GM10248 (cell line): ENCODE measurements around the gene FGFRL1.

Source experiments
- CTCF ChIA-PET: fragments of 300-600 bp; sonication (Branson Sonifier 250); formaldehyde crosslinking; extraction: SDS; loops from one replicate; lab custom pipeline; 2021; ENCODE audit warnings: antibody characterized with exemption; lab: Yijun Ruan, JAX
- POLR2A ChIA-PET: fragments of 350-650 bp; sonication (Branson Sonifier 250); formaldehyde crosslinking; extraction: SDS; loops from one replicate; lab custom pipeline; 2020; ENCODE audit warnings: antibody characterized with exemption; lab: Yijun Ruan, JAX
- DNase-seq: peaks from one replicate; pipeline ENCODE4 v3.0.0; 2012; ENCODE audit errors: extremely low spot score
- TF ChIP-seq, protein P1 (sequence below): IDR thresholded peaks from 2 replicates; pipeline ENCODE4 v1.5.1; 2012; ENCODE audit warnings: mild to moderate bottlenecking, low read depth; ENCODE audit errors: extremely low read depth, missing control alignments, control extremely low read depth

Gene FGFRL1

GRCh38 chr4:985123-985830 is 26.1 kb upstream of the FGFRL1 start:
- ChIA-PET POLR2A (no interaction called here), CTCF (interaction anchor here (1.5 to 4.8 kb wide), 2 partner anchors 21 to 243 kb away, joined by 3 to 43 read pairs; no protein-coding TSS in a partner anchor)
- TF ChIP-seq, protein P1, sequence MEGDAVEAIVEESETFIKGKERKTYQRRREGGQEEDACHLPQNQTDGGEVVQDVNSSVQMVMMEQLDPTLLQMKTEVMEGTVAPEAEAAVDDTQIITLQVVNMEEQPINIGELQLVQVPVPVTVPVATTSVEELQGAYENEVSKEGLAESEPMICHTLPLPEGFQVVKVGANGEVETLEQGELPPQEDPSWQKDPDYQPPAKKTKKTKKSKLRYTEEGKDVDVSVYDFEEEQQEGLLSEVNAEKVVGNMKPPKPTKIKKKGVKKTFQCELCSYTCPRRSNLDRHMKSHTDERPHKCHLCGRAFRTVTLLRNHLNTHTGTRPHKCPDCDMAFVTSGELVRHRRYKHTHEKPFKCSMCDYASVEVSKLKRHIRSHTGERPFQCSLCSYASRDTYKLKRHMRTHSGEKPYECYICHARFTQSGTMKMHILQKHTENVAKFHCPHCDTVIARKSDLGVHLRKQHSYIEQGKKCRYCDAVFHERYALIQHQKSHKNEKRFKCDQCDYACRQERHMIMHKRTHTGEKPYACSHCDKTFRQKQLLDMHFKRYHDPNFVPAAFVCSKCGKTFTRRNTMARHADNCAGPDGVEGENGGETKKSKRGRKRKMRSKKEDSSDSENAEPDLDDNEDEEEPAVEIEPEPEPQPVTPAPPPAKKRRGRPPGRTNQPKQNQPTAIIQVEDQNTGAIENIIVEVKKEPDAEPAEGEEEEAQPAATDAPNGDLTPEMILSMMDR = no peak
- DNase-seq = peak; percentile 63

DNA sequence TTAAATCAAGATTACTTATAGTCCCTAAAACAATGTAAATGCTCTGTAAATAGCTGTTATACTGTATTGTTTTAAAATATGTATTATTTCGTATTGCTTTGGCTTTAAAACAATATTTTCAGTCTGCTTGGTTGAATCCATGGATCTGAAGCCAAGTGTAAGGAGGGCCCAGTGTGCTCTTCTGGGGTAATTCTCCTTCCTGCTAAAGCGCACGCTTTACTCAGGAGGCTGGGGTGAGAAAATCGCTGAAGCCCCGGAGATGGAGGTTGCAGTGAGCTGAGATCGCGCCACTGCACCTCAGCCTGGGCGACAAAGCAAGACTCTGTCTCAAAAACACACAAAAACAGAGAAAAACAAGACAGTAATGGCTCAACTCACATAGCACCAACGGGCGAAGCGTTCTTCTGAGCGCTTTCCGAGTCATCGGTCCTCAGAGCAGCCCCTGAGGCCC is 25.0 kb upstream of the FGFRL1 start:
- no peak for DNase-seq
- CTCF ChIA-PET = interaction anchor here (0.7 to 4.8 kb wide), 19 partner anchors 8 to 281 kb away, joined by 3 to 43 read pairs (median 3); partner anchors contain the start of gene DGKQ
- TF ChIP-seq, protein P1 = no peak
- POLR2A ChIA-PET = no interaction called here

GRCh38 chr4:986879-987623 is 24.4 kb upstream of the FGFRL1 start, which contains the start of gene IDUA:
TSS of gene IDUA (plus strand) at chr4:987044. CDS start at chr4:987085, 41 bp downstream.
- ChIA-PET CTCF (interaction anchor here (0.6 to 4.8 kb wide), 24 partner anchors 8 to 706 kb away, joined by 3 to 43 read pairs (median 3); partner anchors contain the start of gene DGKQ), POLR2A (no interaction called here)
- TF ChIP-seq, protein P1 = peak; percentile 67
- DNase-seq = peak; percentile 92

- CTCF ChIA-PET = interaction anchor here (0.6 to 4.8 kb wide), 21 partner anchors 9 to 705 kb away, joined by 3 to 43 read pairs (median 4); partner anchors contain the start of gene DGKQ
- no peak for DNase-seq
- POLR2A ChIA-PET = no interaction called here
- TF ChIP-seq, protein P1 = no peak
Observed at GRCh38 chr4:987624-988513, 23.6 kb upstream of the FGFRL1 start.

DNA sequence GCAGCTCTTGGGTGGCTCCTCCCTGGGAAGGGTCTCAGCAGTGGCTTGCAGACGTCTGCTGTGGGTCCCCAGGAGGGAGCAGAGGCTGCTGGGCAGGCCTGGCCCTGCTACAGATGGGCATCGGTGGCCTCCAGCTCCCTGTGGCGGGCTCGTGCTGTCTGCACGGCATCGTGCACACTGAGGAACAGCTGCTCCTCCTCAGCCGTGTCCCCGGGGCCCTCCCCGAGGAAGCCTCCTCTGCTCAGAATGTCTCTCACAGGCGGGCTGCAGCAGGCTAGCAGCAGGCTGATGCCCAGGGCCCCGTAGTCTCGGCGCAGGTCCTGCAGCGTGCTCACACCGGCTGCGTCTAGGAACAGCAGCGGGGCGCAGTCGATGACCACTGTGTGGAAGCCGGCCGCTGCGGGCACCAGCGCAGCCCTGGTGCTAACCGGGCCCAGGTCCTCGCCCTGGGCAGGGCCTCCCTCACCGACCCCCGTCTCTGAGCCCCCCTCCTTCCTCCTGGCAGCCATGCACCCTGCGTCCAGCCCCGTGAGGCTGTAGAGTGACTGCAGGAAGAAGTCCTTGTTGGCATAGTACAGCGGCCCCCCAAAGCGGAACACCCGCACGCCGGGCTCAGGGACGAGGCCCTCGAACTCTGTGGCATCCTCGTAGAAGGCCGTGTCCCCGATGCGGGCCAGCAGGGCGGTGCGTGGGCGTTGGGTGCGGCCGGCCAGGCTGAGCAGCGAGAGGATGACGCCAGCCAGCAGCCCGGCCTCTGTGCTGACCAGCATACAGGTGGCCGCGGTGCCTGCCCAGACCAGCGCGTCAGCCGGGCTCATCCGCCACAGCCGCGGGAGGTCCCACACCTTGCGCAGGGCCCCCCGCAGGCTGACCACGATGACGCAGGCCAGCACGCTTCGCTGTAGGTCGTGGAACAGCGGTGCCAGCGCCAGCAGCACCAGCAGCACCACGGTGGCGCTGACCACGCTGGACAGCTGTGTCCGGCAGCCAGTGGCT is 22.4 kb upstream of the FGFRL1 start:
- CTCF ChIA-PET = interaction anchor here (1.7 to 4.8 kb wide), 3 partner anchors 10 to 247 kb away, joined by 6 to 43 read pairs (median 7); no protein-coding TSS in a partner anchor
- TF ChIP-seq, protein P1 = no peak
- no peak for DNase-seq
- POLR2A ChIA-PET = no interaction called here
